ENCODE data around the gene CFAP54. TPM values are rescaled to one million over a fixed set of nuclear protein-coding genes. Genes with fewer than 3 reads are reported as not detected.
A peak's percentile ranks its signal among the peaks of the same experiment; 100 is the strongest.

CFAP54 gene
- polyA plus RNA-seq, 1 donor from 2014 or later: 0.13 TPM

DNA sequence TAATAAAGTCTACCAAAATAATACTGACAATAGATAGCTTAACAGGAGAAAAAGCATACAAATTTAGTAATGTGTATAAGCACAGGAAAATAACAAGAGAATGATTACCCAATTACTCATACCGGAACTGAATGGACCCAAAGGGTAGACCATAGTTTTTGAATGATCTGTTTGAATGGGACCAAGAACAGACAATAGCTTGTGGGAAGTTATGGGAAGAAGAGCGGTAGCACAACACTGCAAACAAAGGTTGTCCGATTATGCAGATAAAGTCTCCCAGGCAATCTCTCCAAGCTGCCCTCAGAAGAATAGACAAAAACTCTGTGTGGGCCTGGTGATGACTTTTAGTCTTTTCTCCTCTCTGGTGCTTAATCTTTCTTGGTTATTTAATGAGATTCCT is 321.1 kb downstream of the CFAP54 start:
- no peaks in the 10 kb centered on the region for H3K36me3 Mint-ChIP-seq
- no peak overlapping the region for H3K4me3 Mint-ChIP-seq
- peaks cover 4 to 5% (median 5%) of the 10 kb centered on the region in 3 donors for H3K9me3 Mint-ChIP-seq
- H3K27ac Mint-ChIP-seq: no peak overlapping the region
- H3K4me1 Mint-ChIP-seq: no peaks in the 10 kb centered on the region
- peaks cover 4% of the 10 kb centered on the region for H3K27me3 Mint-ChIP-seq

DNA sequence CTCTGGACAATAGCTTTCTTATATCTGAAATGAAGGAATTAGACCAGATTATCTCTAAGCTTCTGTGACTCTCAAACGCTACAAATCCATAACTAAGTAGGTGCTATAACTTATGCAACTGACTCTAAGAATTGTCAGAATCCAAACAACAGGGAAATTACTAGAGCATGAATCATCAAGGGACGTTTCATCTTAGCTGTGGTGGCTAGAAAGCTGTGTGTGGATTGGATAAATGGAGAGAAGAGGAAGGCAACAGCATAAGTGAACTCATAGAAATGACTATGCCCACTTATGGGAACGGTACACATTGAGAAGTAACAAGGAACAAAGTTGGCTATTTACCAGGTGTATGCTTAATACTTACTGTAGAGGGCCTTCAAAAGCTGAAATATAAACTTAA is 321.7 kb downstream of the CFAP54 start:
- peaks cover 3 to 5% (median 4%) of the 10 kb centered on the region in 3 donors for H3K9me3 Mint-ChIP-seq
- no peak overlapping the region for H3K27ac Mint-ChIP-seq
- H3K36me3 Mint-ChIP-seq: no peaks in the 10 kb centered on the region
- no peak overlapping the region for H3K4me3 Mint-ChIP-seq
- H3K27me3 Mint-ChIP-seq: peaks cover 4% of the 10 kb centered on the region
- no peaks in the 10 kb centered on the region for H3K4me1 Mint-ChIP-seq

DNA sequence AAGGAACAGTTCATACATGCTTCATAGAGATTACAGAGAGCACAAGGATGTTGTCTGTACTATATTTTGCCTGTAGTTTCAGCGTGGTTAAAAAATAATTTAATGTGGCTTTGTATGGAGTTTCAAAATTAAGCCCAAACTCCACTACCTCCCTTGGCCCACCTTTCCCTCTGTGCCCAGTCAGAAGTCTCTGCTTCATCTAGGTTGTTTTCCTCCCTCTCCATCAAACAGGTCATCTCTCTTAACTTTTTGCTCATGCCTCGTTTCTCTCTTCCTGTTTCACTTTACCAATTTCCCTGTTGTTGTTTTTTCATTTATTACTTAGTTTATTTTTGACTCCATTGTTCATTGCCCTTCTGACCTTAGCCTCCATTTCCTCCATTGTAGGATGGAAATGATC is 322.8 kb downstream of the CFAP54 start:
- Mint-ChIP-seq H3K27me3 (peaks cover 4% of the 10 kb centered on the region), H3K36me3 (no peaks in the 10 kb centered on the region), H3K4me1 (no peaks in the 10 kb centered on the region), H3K9me3 (peaks cover 3 to 5% (median 4%) of the 10 kb centered on the region in 3 donors), H3K4me3 (no peak overlapping the region), H3K27ac (no peak overlapping the region)

DNA sequence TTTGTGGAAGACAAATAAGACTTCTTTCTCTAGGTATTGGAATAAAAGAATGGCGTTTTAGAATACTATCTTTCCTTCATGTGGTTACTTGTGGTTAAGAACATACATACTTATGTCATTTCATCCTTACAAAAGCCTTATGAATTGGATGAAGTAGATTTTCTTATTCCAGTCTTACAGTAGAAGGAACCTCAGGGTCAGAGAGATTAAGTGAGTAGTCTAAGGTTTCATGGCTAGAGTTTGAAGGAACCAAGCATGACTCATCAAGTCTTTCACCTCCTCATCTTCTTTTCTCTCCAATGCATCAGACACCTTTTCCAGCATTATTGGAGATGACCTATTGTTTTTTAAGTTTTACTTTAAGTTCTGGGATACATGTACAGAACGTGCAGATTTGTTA is 324.8 kb downstream of the CFAP54 start:
- peaks cover 0 to 3% (median 2%) of the 10 kb centered on the region in 3 donors for H3K9me3 Mint-ChIP-seq
- H3K4me1 Mint-ChIP-seq: no peaks in the 10 kb centered on the region
- no peak overlapping the region for H3K4me3 Mint-ChIP-seq
- H3K27ac Mint-ChIP-seq: no peak overlapping the region
- no peaks in the 10 kb centered on the region for H3K36me3 Mint-ChIP-seq
- peaks cover 5% of the 10 kb centered on the region for H3K27me3 Mint-ChIP-seq

DNA sequence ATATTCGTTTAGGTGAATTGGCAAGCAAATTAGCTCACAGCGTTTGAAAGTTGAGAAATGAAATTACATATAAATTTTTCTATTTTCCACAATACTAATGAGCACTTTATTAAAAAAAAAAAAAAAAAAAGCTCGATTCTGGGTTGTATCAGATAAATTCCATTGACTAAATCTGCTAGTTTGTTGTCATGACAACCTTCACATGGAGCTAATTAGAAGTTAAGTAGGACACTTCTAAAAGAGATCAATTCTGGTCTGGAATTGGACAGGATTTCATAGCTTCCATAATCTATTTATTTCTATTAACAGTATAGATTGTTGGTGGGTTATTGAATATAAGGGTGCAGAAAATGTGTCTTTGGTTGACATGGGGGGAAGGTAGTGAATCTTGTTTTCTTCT is 332.2 kb downstream of the CFAP54 start:
- Mint-ChIP-seq H3K27ac (no peak overlapping the region), H3K4me1 (no peaks in the 10 kb centered on the region), H3K36me3 (no peaks in the 10 kb centered on the region), H3K4me3 (no peak overlapping the region), H3K27me3 (peaks cover 1% of the 10 kb centered on the region), H3K9me3 (peaks cover 2 to 7% (median 3%) of the 10 kb centered on the region in 3 donors)

DNA sequence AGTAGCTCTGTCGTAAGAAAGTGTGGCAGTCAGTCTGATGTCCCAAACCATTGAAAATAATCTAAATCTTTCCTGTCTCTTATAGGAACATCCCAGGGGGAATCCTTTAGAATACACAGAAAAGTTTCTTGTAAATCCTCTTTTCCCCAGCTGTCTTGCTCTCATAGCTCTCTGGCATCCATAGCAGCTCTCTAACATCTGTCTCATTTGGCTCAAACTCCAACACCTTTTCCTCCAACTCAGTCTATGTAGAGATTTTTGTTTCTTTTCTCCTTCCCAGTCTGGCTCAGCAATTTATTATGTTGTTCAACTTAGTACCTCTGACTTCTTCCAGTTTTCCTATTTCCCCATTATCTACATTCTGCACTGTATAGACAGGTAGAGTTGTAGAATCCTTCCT is 333.3 kb downstream of the CFAP54 start:
- Mint-ChIP-seq H3K4me3 (no peak overlapping the region), H3K36me3 (no peaks in the 10 kb centered on the region), H3K27ac (no peak overlapping the region), H3K27me3 (peaks cover 1% of the 10 kb centered on the region), H3K9me3 (peaks cover 2 to 7% (median 3%) of the 10 kb centered on the region in 3 donors), H3K4me1 (no peaks in the 10 kb centered on the region)

DNA sequence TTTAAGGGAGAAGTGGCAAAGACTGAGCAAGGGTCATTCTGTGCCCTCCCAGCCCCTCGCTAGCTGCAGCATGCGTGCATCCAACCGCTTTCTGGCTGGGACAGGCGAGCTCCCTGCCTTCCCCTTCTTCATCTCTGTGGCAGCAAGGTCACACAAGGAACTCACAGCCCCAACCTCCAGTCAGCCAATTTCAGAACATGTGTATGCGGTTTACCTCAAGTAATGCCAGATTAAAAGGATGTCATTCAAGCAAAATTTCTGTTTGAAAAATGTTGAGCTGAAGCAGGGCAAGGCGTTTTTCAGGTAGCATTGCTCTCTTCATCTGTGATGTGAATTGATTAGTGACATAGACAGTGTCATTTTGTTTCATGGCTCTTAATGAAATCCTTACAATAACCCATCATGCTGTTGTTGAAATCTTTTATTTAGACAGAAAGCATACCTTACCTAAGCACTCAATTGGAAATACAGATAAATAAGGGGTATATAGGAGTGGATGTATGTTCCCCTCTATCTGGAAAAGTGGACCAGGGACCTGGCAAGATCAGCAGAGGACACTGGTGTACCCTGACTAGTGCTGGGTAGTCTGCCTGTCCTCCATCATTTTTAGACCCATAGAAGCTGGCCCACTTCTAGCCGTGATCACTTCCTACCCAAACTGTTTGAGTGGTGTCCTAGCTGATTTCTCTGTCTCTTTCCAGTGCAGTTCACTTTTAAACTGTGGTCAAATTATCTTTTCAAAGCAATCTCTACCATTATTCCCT is 334.9 kb downstream of the CFAP54 start:
- H3K27me3 Mint-ChIP-seq: no peaks in the 10 kb centered on the region
- H3K4me3 Mint-ChIP-seq: no peak overlapping the region
- H3K9me3 Mint-ChIP-seq: peaks cover 2 to 7% (median 3%) of the 10 kb centered on the region in 3 donors
- H3K4me1 Mint-ChIP-seq: no peaks in the 10 kb centered on the region
- H3K36me3 Mint-ChIP-seq: no peaks in the 10 kb centered on the region
- H3K27ac Mint-ChIP-seq: no peak overlapping the region

DNA sequence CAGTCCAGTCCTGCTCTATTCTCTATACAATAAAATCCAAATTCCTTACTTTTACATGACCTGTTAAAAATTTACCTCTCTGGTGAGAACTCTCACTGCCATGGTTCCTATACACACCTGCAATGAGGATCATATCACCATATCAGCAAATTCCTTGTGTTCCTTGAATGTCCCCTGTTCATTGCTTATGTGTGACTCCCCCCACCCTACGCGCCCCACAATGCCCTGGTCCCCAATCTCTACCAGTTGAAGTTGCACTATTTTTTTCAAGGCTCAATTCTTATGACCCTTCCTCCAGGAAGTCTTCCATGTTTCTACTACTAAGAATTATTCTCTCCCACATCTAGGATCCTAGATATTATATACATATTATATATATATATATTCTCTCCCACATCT is 335.5 kb downstream of the CFAP54 start:
- no peaks in the 10 kb centered on the region for H3K27me3 Mint-ChIP-seq
- H3K27ac Mint-ChIP-seq: no peak overlapping the region
- H3K9me3 Mint-ChIP-seq: peaks cover 0 to 2% (median under 1%) of the 10 kb centered on the region in 3 donors
- H3K4me1 Mint-ChIP-seq: no peaks in the 10 kb centered on the region
- H3K36me3 Mint-ChIP-seq: no peaks in the 10 kb centered on the region
- no peak overlapping the region for H3K4me3 Mint-ChIP-seq

DNA sequence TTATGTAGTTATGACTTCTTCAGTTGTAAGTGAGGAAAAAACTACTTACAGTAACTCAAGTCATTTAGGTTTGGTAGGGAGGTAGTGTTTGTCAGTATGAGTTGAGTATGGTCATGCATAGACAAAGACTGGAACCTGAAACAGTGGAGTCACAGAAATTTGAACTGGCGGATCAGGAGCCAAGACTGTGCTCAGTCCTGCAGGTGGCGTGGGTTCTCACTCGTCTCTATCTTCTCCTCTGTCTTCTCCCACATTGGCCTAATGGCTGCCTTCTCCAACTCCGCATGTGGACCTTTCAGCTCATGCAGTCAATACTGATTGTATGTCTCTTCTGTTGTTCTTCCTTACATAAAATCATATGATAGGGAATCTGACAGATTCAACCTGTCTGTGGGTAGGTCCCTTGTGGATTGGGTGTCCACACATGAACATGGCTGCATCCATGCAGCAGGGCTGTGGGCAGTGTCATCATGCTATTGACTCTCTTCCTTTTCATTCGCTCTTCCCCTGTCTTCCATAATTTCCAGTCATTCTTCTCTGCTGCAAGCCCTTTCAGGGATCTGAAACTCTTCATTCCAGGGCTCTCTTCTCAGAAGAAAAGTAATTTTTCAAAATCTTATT is 338.9 kb downstream of the CFAP54 start:
- Mint-ChIP-seq H3K4me1 (no peaks in the 10 kb centered on the region), H3K9me3 (no peaks in the 10 kb centered on the region), H3K4me3 (no peak overlapping the region), H3K27ac (no peak overlapping the region), H3K27me3 (no peaks in the 10 kb centered on the region), H3K36me3 (no peaks in the 10 kb centered on the region)

DNA sequence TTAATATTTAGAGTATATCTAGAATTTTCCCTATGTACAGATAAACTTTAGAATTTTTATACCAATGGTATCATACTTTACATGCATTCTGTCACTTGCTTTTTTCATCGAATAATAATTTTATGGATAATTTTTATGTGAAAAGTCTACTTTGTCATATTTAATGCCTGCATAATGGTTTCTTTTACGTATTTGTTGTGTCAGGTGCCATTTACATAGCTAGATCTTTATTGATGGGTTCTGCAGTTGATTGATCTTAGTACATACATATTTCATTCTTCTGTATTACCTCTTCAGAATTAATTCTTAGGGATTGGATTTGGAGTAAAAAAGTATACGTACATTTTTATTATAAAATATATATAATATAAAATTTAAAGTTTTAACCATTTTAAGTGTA is 340.0 kb downstream of the CFAP54 start:
- H3K4me3 Mint-ChIP-seq: no peak overlapping the region
- no peak overlapping the region for H3K27ac Mint-ChIP-seq
- H3K36me3 Mint-ChIP-seq: no peaks in the 10 kb centered on the region
- H3K4me1 Mint-ChIP-seq: no peaks in the 10 kb centered on the region
- H3K27me3 Mint-ChIP-seq: no peaks in the 10 kb centered on the region
- H3K9me3 Mint-ChIP-seq: peaks cover 0 to 1% (median 0%) of the 10 kb centered on the region in 3 donors

DNA sequence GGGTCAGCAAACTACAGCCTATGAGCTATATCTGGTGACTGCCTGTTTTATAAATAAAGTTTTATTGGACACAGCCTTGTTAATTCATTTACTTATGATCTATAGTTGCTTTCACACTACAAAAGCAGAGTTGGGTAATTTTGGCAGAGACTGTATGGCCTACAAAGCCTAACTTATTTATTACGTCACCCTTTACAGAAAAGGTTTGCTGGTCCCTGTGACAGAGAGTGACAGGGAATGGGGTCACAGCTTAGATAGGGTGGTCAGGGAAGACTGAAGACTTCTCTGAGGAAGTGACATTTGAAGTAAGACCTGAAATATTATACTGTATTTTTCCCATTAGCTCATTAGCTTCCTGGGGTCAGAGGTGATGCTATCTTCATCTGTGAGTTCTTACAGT is 342.0 kb downstream of the CFAP54 start:
- no peak overlapping the region for H3K27ac Mint-ChIP-seq
- no peak overlapping the region for H3K4me3 Mint-ChIP-seq
- H3K36me3 Mint-ChIP-seq: no peaks in the 10 kb centered on the region
- H3K9me3 Mint-ChIP-seq: peaks cover 0 to 1% (median 0%) of the 10 kb centered on the region in 3 donors
- no peaks in the 10 kb centered on the region for H3K4me1 Mint-ChIP-seq
- peaks cover 4% of the 10 kb centered on the region for H3K27me3 Mint-ChIP-seq

DNA sequence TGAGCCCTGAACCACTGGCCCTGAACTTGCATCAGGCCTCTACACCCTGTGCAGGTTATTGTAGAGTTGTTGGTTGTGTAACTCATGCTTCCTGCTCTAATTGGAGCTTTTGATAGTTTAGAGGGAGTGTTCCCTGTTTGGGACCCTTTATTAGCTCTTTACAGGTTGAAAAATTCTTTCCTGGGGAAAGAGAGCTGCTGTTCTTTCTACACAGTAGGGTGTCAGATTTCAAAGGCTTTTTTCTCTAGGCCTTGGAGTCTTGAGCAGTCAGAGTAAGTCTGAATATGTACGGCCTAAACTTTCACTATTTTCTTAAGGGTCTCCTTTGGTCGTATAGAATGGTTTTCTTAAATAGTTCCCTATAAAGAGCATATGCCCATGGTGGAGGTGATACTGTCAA is 356.9 kb downstream of the CFAP54 start:
- Mint-ChIP-seq H3K9me3 (peaks cover 0 to 5% (median 0%) of the 10 kb centered on the region in 3 donors), H3K27me3 (peaks cover 14% of the 10 kb centered on the region), H3K4me1 (no peaks in the 10 kb centered on the region), H3K4me3 (no peak overlapping the region), H3K27ac (peak overlapping the region in 1 of 3 donors; percentile 11), H3K36me3 (no peaks in the 10 kb centered on the region)

DNA sequence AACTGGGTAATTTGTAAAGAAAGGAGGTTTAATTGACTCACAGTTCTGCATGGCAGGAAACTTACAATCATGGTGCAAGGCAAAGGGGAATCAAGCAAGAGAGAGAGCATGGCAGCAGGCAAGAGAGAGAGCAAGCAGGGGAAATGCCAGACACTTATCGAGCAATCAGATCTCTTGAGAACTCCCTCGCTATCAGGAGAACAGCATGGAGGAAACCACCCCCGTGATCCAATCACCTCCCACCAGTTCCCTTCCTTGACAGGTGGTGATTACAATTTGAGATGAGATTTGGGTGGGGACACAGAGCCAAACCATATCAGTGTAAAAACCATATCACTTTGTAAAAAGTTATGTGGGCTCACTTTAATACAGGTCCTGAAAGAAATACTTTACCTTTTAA is 361.3 kb downstream of the CFAP54 start:
- Mint-ChIP-seq H3K27ac (no peak overlapping the region), H3K4me3 (no peak overlapping the region), H3K9me3 (peaks cover 0 to 3% (median 2%) of the 10 kb centered on the region in 3 donors), H3K27me3 (peaks cover 8% of the 10 kb centered on the region), H3K4me1 (no peaks in the 10 kb centered on the region), H3K36me3 (no peaks in the 10 kb centered on the region)

DNA sequence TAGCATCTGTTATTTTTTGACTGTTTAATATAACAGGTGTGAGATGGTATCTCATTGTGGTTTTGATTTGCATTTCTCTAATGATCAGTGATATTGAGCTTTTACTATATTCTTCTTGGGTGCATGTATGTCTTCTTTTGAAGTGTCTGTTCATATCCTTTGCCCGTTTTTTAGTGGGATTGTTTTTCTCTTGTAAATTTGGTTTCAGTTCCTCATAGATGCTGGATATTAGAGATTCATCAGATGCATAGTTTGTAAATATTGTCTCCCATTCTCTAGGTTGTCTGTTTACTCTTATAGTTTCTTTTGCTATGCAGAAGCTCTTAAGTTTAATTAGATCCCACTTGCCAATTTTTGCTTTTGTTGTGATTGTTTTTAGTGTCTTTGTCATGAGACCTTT is 368.8 kb downstream of the CFAP54 start:
- H3K4me3 Mint-ChIP-seq: no peak overlapping the region
- H3K4me1 Mint-ChIP-seq: no peaks in the 10 kb centered on the region
- peaks cover 5% of the 10 kb centered on the region for H3K27me3 Mint-ChIP-seq
- peaks cover 5 to 13% (median 10%) of the 10 kb centered on the region in 3 donors for H3K9me3 Mint-ChIP-seq
- H3K27ac Mint-ChIP-seq: no peak overlapping the region
- H3K36me3 Mint-ChIP-seq: peaks cover 1% of the 10 kb centered on the region

DNA sequence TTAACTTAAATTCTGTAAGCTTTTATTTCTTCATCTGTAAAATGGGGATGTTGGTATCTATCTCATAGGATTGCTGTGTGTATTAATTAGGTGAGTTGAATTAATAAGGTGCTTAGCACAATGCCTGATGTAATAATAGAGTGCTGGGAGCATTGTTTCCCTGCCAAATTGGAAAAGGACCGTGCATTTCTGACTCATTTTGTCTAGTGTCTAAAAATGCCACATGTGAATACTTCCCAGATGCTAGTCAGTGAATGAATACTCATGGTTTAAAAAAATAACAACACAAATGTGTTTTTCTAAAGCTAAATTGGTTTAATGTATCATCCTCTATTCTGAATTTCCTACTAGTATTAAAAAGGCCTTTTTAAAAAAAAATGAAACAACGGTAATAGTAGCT is 372.3 kb downstream of the CFAP54 start:
- Mint-ChIP-seq H3K27me3 (peaks cover 6% of the 10 kb centered on the region), H3K27ac (no peak overlapping the region), H3K4me1 (no peaks in the 10 kb centered on the region), H3K36me3 (no peaks in the 10 kb centered on the region), H3K4me3 (no peak overlapping the region), H3K9me3 (peaks cover 3 to 13% (median 8%) of the 10 kb centered on the region in 3 donors)

DNA sequence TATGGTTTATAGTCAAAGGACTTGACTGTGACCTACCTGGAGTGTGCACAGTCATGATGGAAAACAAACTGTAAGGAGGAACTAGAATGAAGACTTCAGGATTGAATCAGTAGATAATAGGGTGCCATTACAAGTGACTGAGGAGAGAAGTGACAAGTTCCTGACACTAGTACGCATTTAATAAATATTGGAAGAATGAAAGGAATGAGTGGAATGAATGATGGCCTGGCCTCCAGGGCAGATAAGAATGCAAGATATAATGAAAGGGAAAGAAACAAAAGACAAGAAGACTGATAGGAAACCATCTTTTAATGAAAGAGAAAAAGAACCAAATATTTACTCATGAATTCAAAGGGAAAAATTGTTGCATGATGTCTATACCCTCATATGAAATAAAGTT is 372.9 kb downstream of the CFAP54 start:
- H3K27me3 Mint-ChIP-seq: peaks cover 7% of the 10 kb centered on the region
- peaks cover 1 to 11% (median 4%) of the 10 kb centered on the region in 3 donors for H3K9me3 Mint-ChIP-seq
- H3K36me3 Mint-ChIP-seq: no peaks in the 10 kb centered on the region

More for the DNA sequence above, 372.9 kb downstream of the CFAP54 start:
- no peaks in the 10 kb centered on the region for H3K4me1 Mint-ChIP-seq
- H3K27ac Mint-ChIP-seq: no peak overlapping the region
- no peak overlapping the region for H3K4me3 Mint-ChIP-seq
